Esophagus muscularis mucosa (tissue), 4 donors: ENCODE measurements around the gene TRIP13. TPM values are rescaled to one million over a fixed set of nuclear protein-coding genes. Genes with fewer than 3 reads are reported as not detected.

Source experiments
- DNase-seq: peaks from one replicate; pipeline ENCODE4 v3.0.0-alpha.2; 2017; ENCODE audit errors: extremely low spot score
- H3K27ac ChIP-seq, 4 donors: fragments of 200-600 bp; sonication (generic); replicated peaks in 1 of 4; 1 replicate in 3 of 4; 2 replicates in 1 of 4; pipeline ENCODE4 v1.5.1; 2016 to 2019; ENCODE audit warnings: mild to moderate bottlenecking in 1 of 4
- H3K27me3 ChIP-seq, 4 donors: fragments of 200-600 bp; sonication (generic); one replicate each; pipeline versions ENCODE4 v1.5.1 to v1.6.0; 2016 to 2019
- H3K36me3 ChIP-seq, 4 donors: fragments of 200-600 bp; sonication (generic); one replicate each; pipeline ENCODE4 v1.5.1; 2016 to 2019
- H3K4me1 ChIP-seq, 4 donors: fragments of 200-600 bp; sonication (generic); one replicate each; pipeline ENCODE4 v1.5.1; 2016 to 2019
- H3K4me3 ChIP-seq, 4 donors: fragments of 200-600 bp; sonication (generic); 1 replicate in 2 of 4; 2 replicates in 2 of 4; pipeline ENCODE4 v1.5.1; 2016 to 2019; ENCODE audit warnings: mild to moderate bottlenecking in 4 of 4, moderate library complexity in 1 of 4
- H3K9me3 ChIP-seq, 4 donors: fragments of 200-600 bp; sonication (generic); 1 replicate in 3 of 4; 2 replicates in 1 of 4; pipeline ENCODE4 v1.5.1; 2016 to 2019
- CTCF ChIP-seq, 3 experiments: fragments of 200-600 bp in 2 of 3; fragments of 450-650 bp in 1 of 3; sonication (generic) in 2 of 3; IDR thresholded peaks; one replicate each; pipeline ENCODE4 v1.5.1; 2017 to 2019; ENCODE audit warnings: antibody characterized with exemption in 3 of 3, mild to moderate bottlenecking in 2 of 3, moderate library complexity in 1 of 3
- EP300 ChIP-seq: sonication (generic); formaldehyde crosslinking; IDR thresholded peaks from one replicate; pipeline ENCODE4 v1.6.1; 2017; ENCODE audit warnings: antibody characterized with exemption
- POLR2A ChIP-seq: fragments of 450-650 bp; IDR thresholded peaks from one replicate; pipeline ENCODE4 v1.6.1; 2017; ENCODE audit warnings: antibody characterized with exemption, moderate library complexity, mild to moderate bottlenecking, low read depth
- POLR2AphosphoS5 ChIP-seq, 2 donors: sonication (generic); formaldehyde crosslinking; IDR thresholded peaks; one replicate each; pipeline ENCODE4 v1.6.1; 2017; ENCODE audit warnings: antibody characterized with exemption in 2 of 2
- WGBS: methylation state at CpG from one replicate; pipeline ENCODE4 v1.1.5; 2018; 5-methylcytosine and 5-hydroxymethylcytosine counted together
- intact Hi-C: fragments of 100-400 bp; cut with DNase I; formaldehyde crosslinking; loops from one replicate; pipeline ENCODE4 v1.15.1; 2023
- total RNA-seq, 4 donors: library from RNA; depleted of rRNA; stranded (reverse); fragments of >200 nt; gene quantifications; one replicate each; pipeline versions ENCODE4 v1.1.0 to v1.2.1, GENCODE V29; 2016

TRIP13 gene
- total RNA-seq, 4 donors from 2014 or later, result 0.65 to 0.92 (median 0.66) TPM; not detected in 1

GRCh38 chr5:884345-885126, 8.1 kb upstream of the TRIP13 start:
- H3K9me3 ChIP-seq, result no peaks in the 10 kb centered on the region
- no peaks in the 10 kb centered on the region for H3K27me3 ChIP-seq
- H3K4me1 ChIP-seq, result peaks cover 0 to 4% (median 1%) of the 10 kb centered on the region in 4 donors
- H3K27ac ChIP-seq, result no peak overlapping the region
- 92% methylated on average over 16 of the region's 16 CpGs for WGBS
- intact Hi-C loops, result no loop called here
- no peak overlapping the region for H3K4me3 ChIP-seq
- peaks cover 75 to 93% (median 92%) of the 10 kb centered on the region in 4 donors for H3K36me3 ChIP-seq
- DNase-seq, result no peak
- TF ChIP-seq EP300 (no peak), POLR2A (no peak), POLR2AphosphoS5 (IDR thresholded peaks at IDR 0.05) (no peak), CTCF (IDR thresholded peaks at IDR 0.05) (no peak)

- H3K27me3 ChIP-seq, result no peaks in the 10 kb centered on the region
- no peak for DNase-seq
- TF ChIP-seq POLR2A, result no peak
- TF ChIP-seq CTCF (IDR thresholded peaks at IDR 0.05), result no peak
- no peak for TF ChIP-seq EP300
- no peak for TF ChIP-seq POLR2AphosphoS5 (IDR thresholded peaks at IDR 0.05)
- 86% methylated on average over 14 of the region's 18 CpGs for WGBS
- H3K4me1 ChIP-seq, result peaks cover 0 to 6% (median 2%) of the 10 kb centered on the region in 4 donors
- no peak overlapping the region for H3K27ac ChIP-seq
- intact Hi-C loops, result no loop called here
- H3K4me3 ChIP-seq, result no peak overlapping the region
- peaks cover 81 to 98% (median 97%) of the 10 kb centered on the region in 4 donors for H3K36me3 ChIP-seq
- H3K9me3 ChIP-seq, result no peaks in the 10 kb centered on the region
Measured at GRCh38 chr5:885127-885442, 7.6 kb upstream of the TRIP13 start.

GRCh38 chr5:885529-885928, 7.2 kb upstream of the TRIP13 start:
- no peak for DNase-seq
- Histone ChIP-seq H3K4me3 (no peak overlapping the region), H3K27ac (no peak overlapping the region), H3K4me1 (peaks cover 0 to 10% (median 3%) of the 10 kb centered on the region in 4 donors), H3K9me3 (no peaks in the 10 kb centered on the region), H3K36me3 (peaks cover 84 to 100% (median 99%) of the 10 kb centered on the region in 4 donors), H3K27me3 (no peaks in the 10 kb centered on the region)
- intact Hi-C loops, result no loop called here
- TF ChIP-seq CTCF (IDR thresholded peaks at IDR 0.05) (no peak), EP300 (no peak), POLR2AphosphoS5 (IDR thresholded peaks at IDR 0.05) (no peak), POLR2A (no peak)
- 84% methylated on average over 10 of the region's 13 CpGs for WGBS

- DNase-seq, result no peak
- H3K36me3 ChIP-seq, result peaks cover 86 to 100% (median 99%) of the 10 kb centered on the region in 4 donors
- peaks cover 5 to 15% (median 6%) of the 10 kb centered on the region in 4 donors for H3K4me1 ChIP-seq
- no peaks in the 10 kb centered on the region for H3K9me3 ChIP-seq
- 86% methylated on average over 13 of the region's 13 CpGs for WGBS
- no peak overlapping the region for H3K27ac ChIP-seq
- H3K27me3 ChIP-seq, result no peaks in the 10 kb centered on the region
- no peak overlapping the region for H3K4me3 ChIP-seq
- intact Hi-C loops, result no loop called here
- TF ChIP-seq EP300 (no peak), POLR2AphosphoS5 (IDR thresholded peaks at IDR 0.05) (no peak), POLR2A (no peak), CTCF (IDR thresholded peaks at IDR 0.05) (no peak)
Measured at GRCh38 chr5:886036-886435, 6.6 kb upstream of the TRIP13 start.
